ENCODE results near the gene INTS11.

INTS11 gene

GRCh38 chr1:1281533-1282321 lies 42.7 kb downstream of the INTS11 start:
- H3K27me3 ChIP-seq (replicated peaks; ENCODE audit: control insufficient read depth, insufficient read depth, low read length) = no peaks in the 10 kb centered on the region
- no peak for DNase-seq (ENCODE audit: extremely low read depth, insufficient read length)
- no peak for TF ChIP-seq CTCF (IDR thresholded peaks at IDR 0.05; ENCODE audit: insufficient read depth, low read length, poor library complexity, severe bottlenecking)
- H3K4me3 ChIP-seq (replicated peaks; ENCODE audit: low read depth, low read length) = no peak overlapping the region
- H3K36me3 ChIP-seq (ENCODE audit: control insufficient read depth, insufficient read depth, low read length) = no peaks in the 10 kb centered on the region

- TF ChIP-seq CTCF (IDR thresholded peaks at IDR 0.05; ENCODE audit: insufficient read depth, low read length, poor library complexity, severe bottlenecking) = no peak
- Histone ChIP-seq H3K27me3 (replicated peaks; ENCODE audit: control insufficient read depth, insufficient read depth, low read length) (no peaks in the 10 kb centered on the region), H3K36me3 (ENCODE audit: control insufficient read depth, insufficient read depth, low read length) (no peaks in the 10 kb centered on the region), H3K4me3 (replicated peaks; ENCODE audit: low read depth, low read length) (no peak overlapping the region)
- DNase-seq (ENCODE audit: extremely low read depth, insufficient read length) = no peak
These were observed 43.5 kb downstream of the INTS11 start for GRCh38 chr1:1280782-1281481.

DNA sequence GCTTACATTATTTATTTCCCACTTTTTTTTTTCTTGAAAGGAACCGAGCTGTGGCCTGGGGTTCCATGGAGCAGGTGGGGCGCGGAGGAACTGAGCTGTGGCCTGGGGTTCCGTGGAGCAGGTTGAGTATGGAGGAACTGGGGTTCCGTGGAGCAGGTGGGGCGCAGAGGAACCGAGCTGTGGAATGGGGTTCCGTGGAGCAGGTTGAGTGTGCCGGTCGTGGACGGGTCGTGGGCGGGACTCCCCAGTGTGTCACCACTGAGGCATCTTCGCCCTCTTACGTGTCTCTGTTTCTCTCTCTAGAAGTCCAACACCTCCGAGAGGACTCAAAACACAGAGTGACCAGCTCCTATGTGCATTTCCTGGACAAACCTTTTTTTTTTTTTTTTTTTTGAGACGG lies 45.4 kb downstream of the INTS11 start:
- Histone ChIP-seq H3K36me3 (ENCODE audit: control insufficient read depth, insufficient read depth, low read length) (no peaks in the 10 kb centered on the region), H3K4me3 (replicated peaks; ENCODE audit: low read depth, low read length) (no peak overlapping the region), H3K27me3 (replicated peaks; ENCODE audit: control insufficient read depth, insufficient read depth, low read length) (no peaks in the 10 kb centered on the region)
- no peak for DNase-seq (ENCODE audit: extremely low read depth, insufficient read length)
- TF ChIP-seq CTCF (IDR thresholded peaks at IDR 0.05; ENCODE audit: insufficient read depth, low read length, poor library complexity, severe bottlenecking) = no peak

GRCh38 chr1:1278620-1279019 lies 45.8 kb downstream of the INTS11 start:
- no peak for DNase-seq (ENCODE audit: extremely low read depth, insufficient read length)
- H3K36me3 ChIP-seq (ENCODE audit: control insufficient read depth, insufficient read depth, low read length) = no peaks in the 10 kb centered on the region
- no peak for TF ChIP-seq CTCF (IDR thresholded peaks at IDR 0.05; ENCODE audit: insufficient read depth, low read length, poor library complexity, severe bottlenecking)
- H3K4me3 ChIP-seq (replicated peaks; ENCODE audit: low read depth, low read length) = no peak overlapping the region
- H3K27me3 ChIP-seq (replicated peaks; ENCODE audit: control insufficient read depth, insufficient read depth, low read length) = no peaks in the 10 kb centered on the region

- no peak for TF ChIP-seq CTCF (IDR thresholded peaks at IDR 0.05; ENCODE audit: insufficient read depth, low read length, poor library complexity, severe bottlenecking)
- Histone ChIP-seq H3K36me3 (ENCODE audit: control insufficient read depth, insufficient read depth, low read length) (no peaks in the 10 kb centered on the region), H3K4me3 (replicated peaks; ENCODE audit: low read depth, low read length) (no peak overlapping the region), H3K27me3 (replicated peaks; ENCODE audit: control insufficient read depth, insufficient read depth, low read length) (no peaks in the 10 kb centered on the region)
- DNase-seq (ENCODE audit: extremely low read depth, insufficient read length) = no peak
These were observed 48.6 kb downstream of the INTS11 start for GRCh38 chr1:1275836-1276235.
